ENCODE measurements around the gene SMG7.

The SMG7 gene

DNA sequence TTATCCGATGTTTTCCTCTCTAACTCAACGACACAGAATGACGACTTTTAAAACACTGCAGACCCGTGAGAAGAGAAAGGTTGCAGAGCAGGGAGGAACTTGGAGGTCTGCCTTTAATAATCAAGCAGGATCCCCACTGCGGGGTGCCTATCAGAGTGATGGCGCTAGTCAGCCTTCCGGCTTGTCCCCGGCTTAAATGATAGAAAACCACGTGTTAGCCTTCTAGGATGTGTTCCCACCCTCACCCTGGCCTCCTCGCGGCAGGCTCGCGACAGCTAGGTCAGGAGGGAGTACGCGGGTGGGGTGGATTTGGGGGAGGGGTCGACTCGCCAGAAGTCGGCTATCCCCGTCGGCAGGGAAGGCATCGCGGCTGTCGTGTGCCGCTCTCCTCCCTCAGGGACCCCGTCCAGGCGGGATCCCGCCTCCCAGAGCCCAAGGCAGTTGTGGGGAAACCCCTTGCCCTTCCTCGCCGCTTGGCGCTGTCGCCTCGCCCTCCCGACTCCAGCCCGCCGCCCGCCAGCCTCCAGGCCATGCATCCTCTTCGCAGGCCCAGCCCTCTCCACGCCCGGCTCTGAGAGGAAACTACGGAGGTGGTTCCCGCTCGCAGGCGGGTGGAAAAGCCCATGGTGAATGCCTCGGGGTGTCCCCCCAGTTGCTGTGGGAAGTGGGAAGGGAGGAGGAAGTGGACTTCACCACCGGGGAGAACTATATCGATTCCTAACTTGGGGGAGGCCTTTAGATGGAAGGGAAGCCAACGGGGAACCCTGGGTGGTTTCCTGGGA is 1.1 kb upstream of the SMG7 start:
- DNase-seq = peak; percentile 83

DNA sequence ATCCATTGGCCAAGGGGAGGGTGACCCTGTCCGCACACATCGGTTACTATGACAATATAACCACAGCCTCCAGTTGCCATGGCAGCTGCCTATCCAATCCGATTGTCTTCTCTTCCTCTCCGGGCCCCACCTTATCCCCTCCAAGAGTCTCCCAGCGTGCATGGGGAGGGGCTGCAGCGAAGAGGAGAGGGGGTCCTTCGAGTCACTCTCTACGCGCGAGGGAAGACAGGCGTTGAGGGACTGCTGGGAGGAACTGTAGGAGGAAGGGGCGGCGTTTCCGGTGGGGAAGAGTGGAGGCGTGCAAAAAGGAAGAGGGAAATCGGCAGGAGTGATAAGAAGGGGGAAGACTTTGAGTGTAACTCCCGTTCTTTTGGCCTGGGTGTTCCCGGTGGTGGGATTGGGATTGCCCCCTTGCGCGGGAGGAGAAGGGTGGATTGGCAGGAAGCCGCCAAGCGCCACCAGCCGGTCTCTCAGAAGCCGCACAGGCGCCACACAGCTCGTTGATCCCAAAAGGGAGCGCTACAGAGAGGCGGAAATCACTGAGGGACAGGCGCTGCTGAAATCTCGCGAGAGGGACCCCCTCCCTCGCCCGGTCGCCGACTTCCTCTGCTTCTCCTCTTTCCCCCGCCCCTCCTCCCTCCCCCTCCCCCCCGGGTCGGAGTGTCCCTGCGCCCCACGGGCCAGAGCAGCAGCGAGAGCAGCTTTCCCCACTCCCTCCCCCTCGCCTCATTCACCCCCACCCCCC is 384 bp upstream of the SMG7 start:
- DNase-seq = peak; percentile 98

DNA sequence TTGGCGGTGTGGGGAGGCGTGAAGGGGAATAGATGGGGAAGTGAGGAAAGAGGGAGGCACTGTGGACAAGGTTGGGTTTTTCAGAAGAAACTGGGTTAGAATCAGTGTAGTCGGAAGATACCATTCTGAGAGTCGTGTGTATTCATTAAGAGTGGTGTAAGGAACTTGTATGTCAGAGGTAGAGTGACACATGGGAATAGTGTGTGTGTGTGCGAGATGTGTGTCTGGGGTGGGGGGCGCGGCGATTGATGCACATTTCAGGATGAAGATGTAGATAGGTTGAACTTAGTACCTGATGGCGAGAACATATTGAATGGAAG is 878 bp downstream of the SMG7 start:
- DNase-seq = no peak

- DNase-seq = no peak
Observed at GRCh38 chr1:183476081-183476480, 3.8 kb downstream of the SMG7 start.

DNA sequence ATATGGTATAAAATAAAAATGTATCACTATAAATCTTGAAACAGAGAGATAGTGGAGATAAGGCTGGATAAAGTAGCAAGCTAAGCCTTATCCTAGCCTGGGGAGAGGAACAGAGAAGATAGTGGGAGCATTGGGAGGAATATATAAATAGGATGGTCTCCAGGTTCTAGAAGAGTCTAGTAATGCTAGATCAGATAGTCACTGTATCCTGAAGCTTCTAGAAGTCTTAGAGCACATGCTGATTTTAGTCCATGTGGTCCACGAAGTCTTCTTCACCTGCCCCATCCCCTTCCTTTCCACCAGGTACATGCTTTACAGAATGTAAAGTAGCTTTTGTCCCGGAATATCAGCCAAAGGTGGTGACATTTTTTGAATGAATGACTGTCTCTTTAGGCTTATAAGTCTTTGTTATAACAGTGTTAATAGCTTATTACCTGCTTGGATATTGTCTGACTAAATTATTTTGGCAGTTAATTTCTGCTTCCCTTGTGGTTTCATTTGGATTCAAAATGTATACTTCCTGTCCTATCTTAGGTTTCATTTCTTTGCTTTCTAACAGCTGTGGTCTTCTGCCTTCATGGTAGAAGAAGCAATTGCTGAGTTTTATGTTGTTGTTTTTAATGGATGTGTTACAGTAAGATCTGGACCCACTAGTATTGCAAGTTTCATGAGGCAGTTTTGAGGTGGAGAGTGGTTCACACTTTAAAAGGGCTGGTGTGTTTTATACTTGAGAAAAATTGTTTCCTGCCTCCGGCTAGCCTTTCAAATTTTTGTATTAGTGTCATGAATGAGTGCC is 5.9 kb downstream of the SMG7 start:
- no peak for DNase-seq

- DNase-seq = no peak
Observed at GRCh38 chr1:183480971-183481441, 8.7 kb downstream of the SMG7 start.

DNA sequence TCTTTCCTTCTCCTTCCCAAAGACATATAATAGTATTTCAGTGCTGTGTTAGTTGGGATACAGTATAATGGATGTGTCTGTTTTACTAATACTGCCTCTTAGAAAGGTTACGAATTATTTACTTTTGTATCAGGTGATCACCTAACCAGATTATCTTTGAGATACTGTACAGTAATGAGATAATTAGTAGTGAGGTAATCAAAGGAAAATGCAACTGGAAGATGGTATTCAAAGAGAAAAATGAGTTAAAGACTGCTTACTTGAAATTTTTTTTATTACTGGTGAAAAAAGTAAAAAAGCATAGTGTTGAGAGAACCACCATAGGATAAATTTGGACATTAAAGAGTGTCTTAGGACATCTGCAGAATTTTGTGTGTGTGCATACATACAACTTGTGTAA is 10.9 kb downstream of the SMG7 start:
- DNase-seq = no peak

GRCh38 chr1:183484254-183484653 is 12.0 kb downstream of the SMG7 start:
- DNase-seq = no peak

DNA sequence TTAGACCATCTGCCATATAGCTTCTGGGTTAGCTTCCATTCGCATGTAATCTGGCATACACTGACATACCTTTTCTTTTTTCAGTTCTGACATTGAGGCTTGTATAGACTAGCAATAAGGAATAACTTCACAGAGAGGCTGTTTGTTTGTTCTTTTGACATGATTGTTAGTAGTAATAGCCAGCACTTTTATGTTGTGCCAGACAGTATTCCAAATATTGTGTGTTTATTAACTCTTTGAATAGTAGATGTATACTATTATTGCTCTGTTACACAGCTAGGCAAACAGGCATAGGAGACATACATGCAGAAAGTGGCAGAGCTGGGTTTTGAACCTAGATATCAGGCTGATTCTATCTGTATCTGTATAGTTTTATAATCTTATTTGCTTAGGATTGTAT is 12.6 kb downstream of the SMG7 start:
- no peak for DNase-seq

GRCh38 chr1:183487674-183488442 is 15.6 kb downstream of the SMG7 start:
- no peak for DNase-seq

GRCh38 chr1:183490932-183491331 is 18.6 kb downstream of the SMG7 start:
- no peak for DNase-seq

- no peak for DNase-seq
Observed at GRCh38 chr1:183493540-183494245, 21.4 kb downstream of the SMG7 start.

- no peak for DNase-seq
Observed at GRCh38 chr1:183495420-183495819, 23.1 kb downstream of the SMG7 start.

DNA sequence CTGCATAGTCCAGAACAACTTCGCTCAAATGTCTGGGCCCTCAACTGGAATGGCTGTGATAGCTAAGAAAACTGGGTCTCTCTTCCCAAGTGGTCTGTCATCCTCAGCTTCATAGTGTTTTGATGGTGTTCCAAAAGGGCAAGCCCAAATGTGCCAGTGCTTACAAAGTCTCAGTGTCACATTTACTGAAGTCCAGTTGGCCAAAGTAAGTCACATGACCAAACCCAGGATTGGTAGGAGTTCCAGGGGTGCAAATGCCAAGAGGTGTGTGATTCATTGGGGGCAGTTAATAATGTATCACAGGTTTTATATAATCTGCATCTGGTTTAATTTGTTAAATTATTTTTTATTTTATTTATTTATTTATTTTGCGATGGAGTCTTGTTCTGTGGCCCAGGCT is 24.9 kb downstream of the SMG7 start:
- DNase-seq = no peak

GRCh38 chr1:183498342-183498991 is 26.2 kb downstream of the SMG7 start:
- no peak for DNase-seq

GRCh38 chr1:183505454-183506089 is 33.3 kb downstream of the SMG7 start:
- DNase-seq = no peak

DNA sequence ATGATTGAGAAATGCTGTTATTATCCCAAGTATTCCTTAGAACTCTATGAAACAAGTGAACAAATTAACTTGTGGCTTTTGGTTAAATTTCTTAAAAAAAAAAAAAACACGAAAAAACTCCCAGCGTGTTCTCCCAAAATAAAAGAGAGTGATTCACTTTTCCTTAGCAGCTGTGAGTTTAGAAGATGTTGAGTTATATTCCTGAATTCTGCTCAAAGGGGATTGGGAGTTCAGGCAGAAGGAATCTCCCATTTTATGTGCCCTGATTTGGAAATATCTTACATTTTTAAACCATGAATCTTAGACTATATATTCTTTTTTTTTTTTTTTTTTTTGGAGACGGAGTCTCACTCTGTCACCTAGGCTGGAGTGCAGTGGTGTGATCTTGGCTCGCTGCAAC is 34.3 kb downstream of the SMG7 start:
- no peak for DNase-seq

GRCh38 chr1:183508694-183509093 is 36.4 kb downstream of the SMG7 start:
- no peak for DNase-seq

DNA sequence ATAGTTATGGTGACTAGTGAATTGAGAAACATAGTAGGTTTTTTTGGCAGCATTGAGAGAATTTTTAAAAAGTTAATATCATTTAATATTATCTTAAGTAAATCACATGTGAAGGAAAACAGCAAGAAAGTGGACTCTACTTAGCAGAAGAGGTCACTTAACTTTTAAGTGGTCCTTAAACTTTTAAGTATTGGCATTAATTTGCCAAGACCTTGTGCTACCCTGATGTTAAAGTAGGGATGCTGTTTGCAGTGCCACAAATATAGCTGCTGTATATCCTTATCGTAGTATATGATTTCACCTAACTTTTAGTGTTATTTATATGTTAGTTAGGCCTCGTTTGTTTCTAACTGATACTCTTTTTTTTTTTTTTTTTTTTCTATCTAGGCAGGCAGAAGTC is 40.2 kb downstream of the SMG7 start:
- no peak for DNase-seq

DNA sequence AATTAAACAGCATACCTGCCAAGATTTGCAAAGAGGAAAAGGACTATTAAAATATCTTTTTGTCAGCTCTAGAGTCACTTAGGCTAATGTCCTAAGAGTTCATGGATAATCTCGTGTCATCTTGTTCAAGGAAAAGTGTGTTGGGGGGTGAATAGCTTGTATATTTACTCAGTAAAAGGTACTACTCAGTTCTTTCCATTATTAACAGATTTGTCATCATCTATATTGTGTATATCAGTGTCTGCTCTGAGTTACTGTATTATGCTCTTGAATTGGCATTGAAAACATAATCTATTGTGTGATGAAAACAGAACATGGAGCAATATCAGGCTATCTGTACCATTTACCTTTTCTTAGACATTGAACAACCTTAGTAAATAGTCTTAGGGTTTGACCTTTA is 41.9 kb downstream of the SMG7 start:
- no peak for DNase-seq

GRCh38 chr1:183515002-183515689 is 42.8 kb downstream of the SMG7 start:
- no peak for DNase-seq

All from NCI-H1105 (cell line).